Mesendoderm (in vitro differentiated cells): ENCODE results near the gene CYB561A3.
A peak's percentile ranks its signal among the peaks of the same experiment; 100 is the strongest.

ENCODE experiments used
- DNase-seq: peaks from one replicate; pipeline ENCODE4 v3.0.0; 2013
- H2AK5ac ChIP-seq: 2 replicates; pipeline ENCODE4 v1.6.1; 2013; ENCODE audit warnings: low read length, inconsistent platforms
- H2BK120ac ChIP-seq: 2 replicates; pipeline ENCODE4 v1.6.1; 2013; ENCODE audit warnings: low read depth, mild to moderate bottlenecking, low read length, moderate library complexity, mixed read lengths
- H2BK15ac ChIP-seq: replicated peaks from 2 replicates; pipeline ENCODE4 v1.6.1; 2013; ENCODE audit warnings: low read depth, mild to moderate bottlenecking, moderate library complexity
- H2BK5ac ChIP-seq: 2 replicates; pipeline ENCODE4 v1.6.1; 2013; ENCODE audit warnings: low read length, inconsistent platforms
- H3K18ac ChIP-seq: 2 replicates; pipeline ENCODE4 v1.6.1; 2013; ENCODE audit warnings: mild to moderate bottlenecking, low read length, mixed read lengths
- H3K23ac ChIP-seq: one replicate; pipeline ENCODE4 v1.6.1; 2013; ENCODE audit warnings: low read length
- H3K27ac ChIP-seq: 2 replicates; pipeline ENCODE4 v1.5.1; 2013; ENCODE audit warnings: low read depth, mild to moderate bottlenecking, inconsistent platforms, low read length, moderate library complexity
- H3K27me3 ChIP-seq: 2 replicates; pipeline ENCODE4 v1.6.1; 2013; ENCODE audit warnings: low read length, control low read depth, mild to moderate bottlenecking, inconsistent platforms; ENCODE audit not compliant: insufficient read depth, poor library complexity
- H3K36me3 ChIP-seq: 2 replicates; pipeline ENCODE4 v1.6.1; 2013; ENCODE audit warnings: low read length, inconsistent platforms; ENCODE audit not compliant: control insufficient read depth, insufficient read depth
- H3K4ac ChIP-seq: one replicate; pipeline ENCODE4 v1.6.1; 2013; ENCODE audit warnings: low read depth, mild to moderate bottlenecking, low read length, moderate library complexity
- H3K4me1 ChIP-seq: 2 replicates; pipeline ENCODE4 v1.6.1; 2013; ENCODE audit warnings: low read depth, low read length, inconsistent platforms; ENCODE audit not compliant: control insufficient read depth
- H3K4me2 ChIP-seq: 2 replicates; pipeline ENCODE4 v1.6.1; 2013; ENCODE audit warnings: low read length
- H3K4me3 ChIP-seq: 2 replicates; pipeline ENCODE4 v1.5.1; 2013; ENCODE audit warnings: mild to moderate bottlenecking, low read length
- H3K56ac ChIP-seq: one replicate; pipeline ENCODE4 v1.6.1; 2013; ENCODE audit warnings: low read length
- H3K79me1 ChIP-seq: 2 replicates; pipeline ENCODE4 v1.6.1; 2013; ENCODE audit warnings: low read length, inconsistent platforms
- H3K79me2 ChIP-seq: 2 replicates; pipeline ENCODE4 v1.6.1; 2013; ENCODE audit warnings: mild to moderate bottlenecking, low read length; ENCODE audit not compliant: control insufficient read depth, insufficient read depth
- H3K9ac ChIP-seq: 2 replicates; pipeline ENCODE4 v1.6.1; 2013; ENCODE audit warnings: low read length, inconsistent platforms
- H4K5ac ChIP-seq: one replicate; pipeline ENCODE4 v1.6.1; 2013; ENCODE audit warnings: low read length
- H4K8ac ChIP-seq: one replicate; pipeline ENCODE4 v1.6.1; 2013; ENCODE audit warnings: low read depth, mild to moderate bottlenecking, control low read depth, low read length, moderate library complexity
- WGBS: extraction: QIAGEN DNeasy Blood & Tissue Kit; methylation state at CpG from one replicate; pipeline ENCODE4 v1.1.7; 2013; ENCODE audit warnings: low lambda C conversion rate, missing lambda C conversion rate; ENCODE audit not compliant: insufficient coverage; ENCODE audit errors: extremely low coverage; 5-methylcytosine and 5-hydroxymethylcytosine counted together

Gene CYB561A3

GRCh38 chr11:61340979-61341378 is 20.7 kb downstream of the CYB561A3 start:
- H3K36me3 ChIP-seq = no peaks in the 10 kb centered on the region
- H3K79me2 ChIP-seq = no peaks in the 10 kb centered on the region
- no peak overlapping the region for H3K23ac ChIP-seq
- no peak for DNase-seq
- H2BK15ac ChIP-seq = no peak overlapping the region
- no peak overlapping the region for H4K8ac ChIP-seq
- no peak overlapping the region for H4K5ac ChIP-seq
- H3K4me1 ChIP-seq = no peaks in the 10 kb centered on the region
- no peak overlapping the region for H3K9ac ChIP-seq
- no peak overlapping the region for H3K56ac ChIP-seq
- H3K79me1 ChIP-seq = no peaks in the 10 kb centered on the region
- H3K27me3 ChIP-seq = no peaks in the 10 kb centered on the region
- H2BK5ac ChIP-seq = no peak overlapping the region
- H2BK120ac ChIP-seq = no peak overlapping the region
- H3K4me3 ChIP-seq = no peak overlapping the region
- WGBS = no CpG with 5 or more reads among the region's 2 CpGs
- no peak overlapping the region for H3K4ac ChIP-seq
- no peak overlapping the region for H3K27ac ChIP-seq
- no peak overlapping the region for H3K4me2 ChIP-seq
- no peak overlapping the region for H3K18ac ChIP-seq
- H2AK5ac ChIP-seq = no peak overlapping the region

GRCh38 chr11:61339490-61339878 is 22.2 kb downstream of the CYB561A3 start:
- Histone ChIP-seq H2AK5ac (no peak overlapping the region), H2BK120ac (no peak overlapping the region), H3K79me1 (no peaks in the 10 kb centered on the region), H3K56ac (no peak overlapping the region), H3K4me3 (no peak overlapping the region), H2BK5ac (no peak overlapping the region), H3K36me3 (no peaks in the 10 kb centered on the region), H4K8ac (no peak overlapping the region), H3K27ac (no peak overlapping the region), H3K18ac (no peak overlapping the region), H3K9ac (no peak overlapping the region), H4K5ac (no peak overlapping the region), H3K4me2 (no peak overlapping the region), H3K4ac (no peak overlapping the region), H3K23ac (no peak overlapping the region), H3K79me2 (no peaks in the 10 kb centered on the region), H2BK15ac (no peak overlapping the region), H3K27me3 (no peaks in the 10 kb centered on the region), H3K4me1 (no peaks in the 10 kb centered on the region)
- no CpG with 5 or more reads among the region's 4 CpGs for WGBS
- DNase-seq = no peak

- Histone ChIP-seq H3K4me2 (no peak overlapping the region), H2BK15ac (no peak overlapping the region), H3K4ac (no peak overlapping the region), H4K5ac (no peak overlapping the region), H2AK5ac (no peak overlapping the region), H3K27ac (no peak overlapping the region), H3K79me2 (no peaks in the 10 kb centered on the region), H3K18ac (no peak overlapping the region), H3K36me3 (no peaks in the 10 kb centered on the region), H3K9ac (no peak overlapping the region), H2BK120ac (no peak overlapping the region), H3K27me3 (no peaks in the 10 kb centered on the region), H3K23ac (no peak overlapping the region), H3K56ac (no peak overlapping the region), H4K8ac (no peak overlapping the region), H3K4me1 (no peaks in the 10 kb centered on the region), H3K79me1 (no peaks in the 10 kb centered on the region), H3K4me3 (no peak overlapping the region), H2BK5ac (no peak overlapping the region)
- DNase-seq = no peak
- no CpG with 5 or more reads among the region's 26 CpGs for WGBS
These were observed 22.7 kb downstream of the CYB561A3 start for GRCh38 chr11:61338783-61339489.

DNA sequence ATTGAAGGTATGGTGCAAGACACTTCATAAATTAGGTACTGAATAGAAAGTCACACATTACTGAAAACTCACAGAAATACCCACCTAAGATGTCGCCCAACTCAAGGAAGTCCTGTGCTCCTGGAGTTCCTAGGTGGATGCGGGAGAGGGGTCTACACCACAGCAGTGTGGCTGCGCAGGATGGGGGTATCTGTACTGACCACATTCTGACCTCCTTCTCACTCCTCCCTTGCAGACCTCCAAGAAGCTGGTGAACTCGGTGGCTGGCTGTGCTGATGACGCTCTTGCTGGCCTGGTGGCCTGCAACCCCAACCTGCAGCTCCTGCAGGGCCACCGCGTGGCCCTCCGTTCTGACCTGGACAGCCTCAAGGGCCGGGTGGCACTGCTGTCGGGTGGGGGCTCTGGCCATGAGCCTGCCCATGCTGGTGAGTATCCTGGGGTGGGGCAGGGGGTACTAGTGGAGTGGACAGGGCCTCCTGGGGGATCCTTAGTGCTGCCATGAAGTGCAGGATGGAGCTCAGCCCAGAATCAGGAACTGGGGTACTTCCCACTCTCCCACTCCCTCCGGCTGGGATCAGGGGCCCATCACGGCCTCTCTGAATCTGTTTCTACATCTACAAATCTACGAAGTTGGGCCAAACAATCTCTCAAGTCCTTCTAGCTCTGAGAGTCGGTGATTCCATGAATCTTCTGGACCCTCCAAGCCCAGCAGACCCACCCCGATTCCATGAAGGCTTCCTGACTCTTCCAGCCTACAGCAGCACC is 23.8 kb downstream of the CYB561A3 start:
- H3K4ac ChIP-seq = no peak overlapping the region
- H3K79me2 ChIP-seq = no peaks in the 10 kb centered on the region
- H2BK120ac ChIP-seq = no peak overlapping the region
- H4K8ac ChIP-seq = no peak overlapping the region
- H3K36me3 ChIP-seq = no peaks in the 10 kb centered on the region
- no peak overlapping the region for H4K5ac ChIP-seq
- no peak overlapping the region for H2BK15ac ChIP-seq
- DNase-seq = no peak
- H3K4me3 ChIP-seq = no peak overlapping the region
- H2BK5ac ChIP-seq = no peak overlapping the region
- H3K18ac ChIP-seq = no peak overlapping the region
- H2AK5ac ChIP-seq = no peak overlapping the region
- no peaks in the 10 kb centered on the region for H3K27me3 ChIP-seq
- no peak overlapping the region for H3K9ac ChIP-seq
- H3K4me1 ChIP-seq = peaks cover 4% of the 10 kb centered on the region
- WGBS = no CpG with 5 or more reads among the region's 15 CpGs
- H3K27ac ChIP-seq = no peak overlapping the region
- H3K79me1 ChIP-seq = no peaks in the 10 kb centered on the region
- H3K56ac ChIP-seq = no peak overlapping the region
- H3K4me2 ChIP-seq = no peak overlapping the region
- no peak overlapping the region for H3K23ac ChIP-seq

DNA sequence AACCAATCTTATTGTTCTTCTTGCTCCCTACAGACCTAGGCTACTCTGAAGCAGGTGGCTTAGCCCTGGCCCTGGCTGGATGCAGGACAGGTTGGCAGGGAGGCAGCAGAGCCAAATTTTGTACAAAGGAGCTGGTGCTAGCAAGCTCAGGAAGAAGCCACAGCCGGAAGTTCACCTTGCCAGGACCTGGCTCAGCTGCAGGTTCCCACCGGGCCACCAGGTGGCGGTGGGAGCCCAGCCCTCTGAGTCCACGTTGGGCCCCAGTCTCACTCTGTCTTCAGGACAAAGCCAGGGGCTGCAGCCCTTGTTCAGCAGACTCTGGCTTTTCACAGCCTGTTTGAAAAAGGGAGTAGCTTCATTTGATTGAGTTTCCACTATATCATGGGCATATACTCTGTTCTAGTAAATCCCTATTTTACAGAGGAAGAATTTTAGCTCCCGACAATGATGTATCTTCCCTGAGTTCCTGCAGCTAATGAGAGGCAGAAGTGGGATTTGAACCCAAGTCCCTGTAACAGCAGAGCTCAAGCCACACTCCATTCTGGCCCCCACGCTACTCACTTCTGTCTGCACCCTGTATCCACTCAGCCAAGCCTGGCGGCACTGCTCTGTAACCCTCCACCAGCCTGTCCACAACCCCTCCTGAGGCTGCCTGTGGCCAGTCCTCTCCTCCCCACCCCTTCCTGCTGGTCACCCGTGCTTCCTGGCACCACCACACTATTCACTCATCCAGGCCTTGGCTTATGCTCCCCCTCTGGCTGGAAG is 25.3 kb downstream of the CYB561A3 start:
- no peak overlapping the region for H2BK5ac ChIP-seq
- H3K4me3 ChIP-seq = no peak overlapping the region
- no peak overlapping the region for H4K5ac ChIP-seq
- DNase-seq = peak; percentile 91
- H2BK15ac ChIP-seq = no peak overlapping the region
- peaks cover 6% of the 10 kb centered on the region for H3K4me1 ChIP-seq
- H3K79me1 ChIP-seq = no peaks in the 10 kb centered on the region
- no peak overlapping the region for H3K4ac ChIP-seq
- H3K27ac ChIP-seq = no peak overlapping the region
- H3K56ac ChIP-seq = peak overlapping the region; percentile 43
- H3K36me3 ChIP-seq = no peaks in the 10 kb centered on the region
- H3K9ac ChIP-seq = peak overlapping the region; percentile 30
- H3K23ac ChIP-seq = no peak overlapping the region
- peaks cover 15% of the 10 kb centered on the region for H3K79me2 ChIP-seq
- no peak overlapping the region for H2BK120ac ChIP-seq
- H3K27me3 ChIP-seq = no peaks in the 10 kb centered on the region
- no peak overlapping the region for H2AK5ac ChIP-seq
- no peak overlapping the region for H4K8ac ChIP-seq
- no peak overlapping the region for H3K18ac ChIP-seq
- WGBS = no CpG with 5 or more reads among the region's 8 CpGs
- H3K4me2 ChIP-seq = no peak overlapping the region
